BJ (cell line): ENCODE results near the gene MINAR1. TPM values are rescaled to one million over a fixed set of nuclear protein-coding genes. Genes with fewer than 3 reads are reported as not detected.
"Not testable (repeated sequence)": the region's sequence is repeated elsewhere in the genome, so short reads cannot be mapped to it uniquely, and the experiment has no call there.

Source experiments
- CTCF ChIA-PET: fragments of 350-600 bp; formaldehyde crosslinking; extraction: SDS; loops from one replicate; lab custom pipeline; 2021; ENCODE audit warnings: antibody characterized with exemption, inconsistent platforms; lab: Yijun Ruan, JAX
- POLR2A ChIA-PET: fragments of 300-600 bp; sonication (Branson Sonifier 250); formaldehyde crosslinking; extraction: SDS; loops from one replicate; lab custom pipeline; 2021; ENCODE audit warnings: antibody characterized with exemption; lab: Charles Lee
- DNase-seq: peaks from one replicate; pipeline ENCODE4 v3.0.0-alpha.2; 2011; ENCODE audit warnings: low read depth
- H3K27me3 ChIP-seq: 2 replicates; pipeline ENCODE4 v1.6.0; 2011; ENCODE audit warnings: low read length; ENCODE audit not compliant: control insufficient read depth, insufficient read depth
- H3K36me3 ChIP-seq: 2 replicates; pipeline ENCODE4 v1.5.1; 2011; ENCODE audit warnings: low read length; ENCODE audit not compliant: control insufficient read depth, insufficient read depth
- H3K4me3 ChIP-seq: 2 replicates; pipeline ENCODE4 v1.5.1; 2011; ENCODE audit warnings: low read depth, mild to moderate bottlenecking, control low read depth, low read length
- CTCF ChIP-seq: IDR thresholded peaks from 2 replicates; pipeline ENCODE4 v1.5.1; 2011; ENCODE audit warnings: low read depth, mild to moderate bottlenecking, control low read depth, inconsistent platforms, low read length, moderate library complexity; ENCODE audit not compliant: insufficient read depth
- polyA plus RNA-seq: library from polyadenylated mRNA; depleted of rRNA; stranded (reverse); fragments of >200 nt; gene quantifications from 2 replicates; pipeline ENCODE4 v1.2.3, GENCODE V29; 2011

MINAR1 gene
- polyA plus RNA-seq, 1 experiment, result 0.37 TPM

GRCh38 chr15:79418693-79419279 lies 13.3 kb upstream of the MINAR1 start:
- Histone ChIP-seq H3K36me3 (no peaks in the 10 kb centered on the region), H3K4me3 (no peak overlapping the region), H3K27me3 (no peaks in the 10 kb centered on the region)
- POLR2A ChIA-PET, result no interaction called here
- no peak for DNase-seq
- TF ChIP-seq CTCF, result no peak
- CTCF ChIA-PET, result interaction anchor here (2.7 to 3.0 kb wide), 2 partner anchors 38 to 435 kb away, joined by 7 to 9 read pairs; no protein-coding TSS in a partner anchor

GRCh38 chr15:79425591-79426295 lies 6.4 kb upstream of the MINAR1 start:
- CTCF ChIA-PET, result interaction anchor here (0.7 to 1.0 kb wide), 2 partner anchors 9 to 167 kb away, joined by 3 read pairs; no protein-coding TSS in a partner anchor

GRCh38 chr15:79426899-79427298 lies 5.2 kb upstream of the MINAR1 start:
- H3K4me3 ChIP-seq, DNase-seq, H3K27me3 ChIP-seq, POLR2A ChIA-PET, H3K36me3 ChIP-seq: not testable (repeated sequence)
- CTCF ChIA-PET, result interaction anchor here (1.6 kb wide), 1 partner anchor 46 kb away, joined by 3 read pairs; no protein-coding TSS in a partner anchor

More at GRCh38 chr15:79425591-79426295, 6.4 kb upstream of the MINAR1 start:
- DNase-seq, result no peak
- H3K36me3 ChIP-seq, result no peaks in the 10 kb centered on the region
- no peak overlapping the region for H3K4me3 ChIP-seq
- peaks cover 2% of the 10 kb centered on the region for H3K27me3 ChIP-seq
- no peak for TF ChIP-seq CTCF
- POLR2A ChIA-PET, result no interaction called here

- DNase-seq, result no peak
- CTCF ChIA-PET, result interaction anchor here (1.6 kb wide), 1 partner anchor 47 kb away, joined by 3 read pairs; no protein-coding TSS in a partner anchor
- H3K36me3 ChIP-seq, result no peaks in the 10 kb centered on the region
- H3K27me3 ChIP-seq, result peaks cover 6% of the 10 kb centered on the region
- POLR2A ChIA-PET, result no interaction called here
- TF ChIP-seq CTCF, result no peak
- H3K4me3 ChIP-seq, result no peak overlapping the region
Observed at GRCh38 chr15:79427781-79428598, 4.1 kb upstream of the MINAR1 start.

- H3K4me3 ChIP-seq, result peak overlapping the region; percentile 49
- ChIA-PET CTCF (interaction anchor here (0.7 to 3.6 kb wide), 8 partner anchors 15 to 427 kb away, joined by 3 to 28 read pairs (median 5); no protein-coding TSS in a partner anchor), POLR2A (interaction anchor here (0.6 kb wide), 1 partner anchor 641 kb away, joined by 3 read pairs; no protein-coding TSS in a partner anchor)
- H3K36me3 ChIP-seq, result no peaks in the 10 kb centered on the region
- peaks cover 11% of the 10 kb centered on the region for H3K27me3 ChIP-seq
- TF ChIP-seq CTCF, result no peak
- no peak for DNase-seq
Observed at GRCh38 chr15:79430901-79431635, 1.1 kb upstream of the MINAR1 start.
